Vagina (tissue), 2 donors: ENCODE data around the gene MAP7. TPM values are rescaled to one million over a fixed set of nuclear protein-coding genes. Genes with fewer than 3 reads are reported as not detected.

Experiments
- DNase-seq, 2 donors: peaks; one replicate each; pipeline ENCODE4 v3.0.0-alpha.2; 2017; ENCODE audit errors: extremely low spot score in 2 of 2
- H3K27ac ChIP-seq: fragments of 200-600 bp; sonication (generic); one replicate; pipeline ENCODE4 v1.5.1; 2019
- H3K27me3 ChIP-seq: fragments of 200-600 bp; sonication (generic); one replicate; pipeline ENCODE4 v1.5.1; 2019
- H3K36me3 ChIP-seq, 2 donors: fragments of 200-600 bp; sonication (generic); one replicate each; pipeline ENCODE4 v1.5.1; 2017 to 2019
- H3K4me1 ChIP-seq: fragments of 200-600 bp; sonication (generic); one replicate; pipeline ENCODE4 v1.5.1; 2019
- H3K4me3 ChIP-seq, 2 donors: fragments of 200-600 bp; sonication (generic); 1 replicate in 1 of 2; 2 replicates in 1 of 2; pipeline ENCODE4 v1.5.1; 2016 to 2019
- H3K9me3 ChIP-seq: fragments of 200-600 bp; sonication (generic); one replicate; pipeline ENCODE4 v1.5.1; 2019
- POLR2A ChIP-seq, 2 donors: fragments of 450-650 bp; IDR thresholded peaks; one replicate each; pipeline ENCODE4 v1.6.1; 2017; ENCODE audit warnings: antibody characterized with exemption in 2 of 2, mild to moderate bottlenecking in 2 of 2, moderate library complexity in 2 of 2
- POLR2AphosphoS5 ChIP-seq, 2 donors: sonication (generic); formaldehyde crosslinking; IDR thresholded peaks; one replicate each; pipeline ENCODE4 v1.9.0; 2017; ENCODE audit warnings: antibody characterized with exemption in 2 of 2, mild to moderate bottlenecking in 2 of 2, low read depth in 1 of 2; ENCODE audit not compliant: insufficient read depth in 1 of 2
- intact Hi-C: fragments of 100-400 bp; cut with DNase I; formaldehyde crosslinking; loops from one replicate; pipeline ENCODE4 v1.15.1; 2023
- total RNA-seq: library from RNA; depleted of rRNA; stranded (reverse); fragments of >200 nt; gene quantifications from one replicate; pipeline ENCODE4 v1.2.3, GENCODE V29; 2016
- TF ChIP-seq, protein P1 (sequence below), 3 experiments: fragments of 450-650 bp in 2 of 3; fragments of 200-600 bp in 1 of 3; sonication (generic) in 1 of 3; IDR thresholded peaks; one replicate each; pipeline ENCODE4 v1.5.1; 2017 to 2019; ENCODE audit warnings: antibody characterized with exemption in 3 of 3, mild to moderate bottlenecking in 2 of 3, moderate library complexity in 2 of 3

MAP7 gene
- total RNA-seq, 1 donor from 2014 or later = 9.3 TPM

DNA sequence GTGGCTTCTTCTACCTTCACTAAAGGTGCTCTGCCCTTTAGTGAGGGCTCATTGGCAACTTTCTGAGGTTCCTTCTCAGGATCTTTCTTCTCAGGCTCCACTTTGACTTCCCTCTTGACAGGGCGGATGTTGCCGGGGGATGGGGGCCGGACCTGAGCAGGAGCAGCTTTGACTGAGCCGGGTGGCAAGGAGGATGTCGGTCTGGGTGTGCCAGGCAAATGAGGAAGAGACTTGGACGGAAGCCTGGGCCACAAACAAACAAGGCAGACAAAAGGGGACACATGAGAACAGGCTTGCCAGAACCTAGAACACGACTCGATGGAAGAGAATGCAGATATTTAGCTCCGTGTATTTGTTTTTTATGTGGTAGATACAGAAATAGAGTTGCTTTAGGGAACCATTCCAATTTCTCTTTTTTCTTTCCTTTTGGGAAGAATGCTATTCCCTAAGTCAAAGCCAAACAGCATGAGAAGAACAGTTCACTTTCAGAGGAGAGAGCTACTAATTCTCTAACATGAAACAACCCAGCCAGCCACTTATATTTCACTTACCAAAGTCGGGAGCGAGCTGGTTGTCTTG, 184.4 kb downstream of the MAP7 start:
- no peaks in the 10 kb centered on the region for H3K9me3 ChIP-seq
- no peak for DNase-seq
- TF ChIP-seq POLR2AphosphoS5 (IDR thresholded peaks at IDR 0.05; ENCODE audit: insufficient read depth in 1 of 2, low read depth in 1 of 2) = no peak
- TF ChIP-seq POLR2A (IDR thresholded peaks at IDR 0.05) = no peak
- TF ChIP-seq, protein P1, sequence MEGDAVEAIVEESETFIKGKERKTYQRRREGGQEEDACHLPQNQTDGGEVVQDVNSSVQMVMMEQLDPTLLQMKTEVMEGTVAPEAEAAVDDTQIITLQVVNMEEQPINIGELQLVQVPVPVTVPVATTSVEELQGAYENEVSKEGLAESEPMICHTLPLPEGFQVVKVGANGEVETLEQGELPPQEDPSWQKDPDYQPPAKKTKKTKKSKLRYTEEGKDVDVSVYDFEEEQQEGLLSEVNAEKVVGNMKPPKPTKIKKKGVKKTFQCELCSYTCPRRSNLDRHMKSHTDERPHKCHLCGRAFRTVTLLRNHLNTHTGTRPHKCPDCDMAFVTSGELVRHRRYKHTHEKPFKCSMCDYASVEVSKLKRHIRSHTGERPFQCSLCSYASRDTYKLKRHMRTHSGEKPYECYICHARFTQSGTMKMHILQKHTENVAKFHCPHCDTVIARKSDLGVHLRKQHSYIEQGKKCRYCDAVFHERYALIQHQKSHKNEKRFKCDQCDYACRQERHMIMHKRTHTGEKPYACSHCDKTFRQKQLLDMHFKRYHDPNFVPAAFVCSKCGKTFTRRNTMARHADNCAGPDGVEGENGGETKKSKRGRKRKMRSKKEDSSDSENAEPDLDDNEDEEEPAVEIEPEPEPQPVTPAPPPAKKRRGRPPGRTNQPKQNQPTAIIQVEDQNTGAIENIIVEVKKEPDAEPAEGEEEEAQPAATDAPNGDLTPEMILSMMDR (IDR thresholded peaks at IDR 0.05) = no peak
- no peaks in the 10 kb centered on the region for H3K27me3 ChIP-seq
- H3K4me1 ChIP-seq = no peaks in the 10 kb centered on the region
- no peak overlapping the region for H3K4me3 ChIP-seq
- peaks cover 0 to 7% of the 10 kb centered on the region in 2 donors for H3K36me3 ChIP-seq
- intact Hi-C loops = no loop called here
- H3K27ac ChIP-seq = no peak overlapping the region

- Histone ChIP-seq H3K4me1 (no peaks in the 10 kb centered on the region), H3K27ac (no peak overlapping the region), H3K4me3 (no peak overlapping the region), H3K36me3 (peaks cover 0 to 7% of the 10 kb centered on the region in 2 donors), H3K27me3 (no peaks in the 10 kb centered on the region), H3K9me3 (no peaks in the 10 kb centered on the region)
- no peak for DNase-seq
- intact Hi-C loops = no loop called here
- no peak for TF ChIP-seq POLR2AphosphoS5 (IDR thresholded peaks at IDR 0.05; ENCODE audit: insufficient read depth in 1 of 2, low read depth in 1 of 2)
- TF ChIP-seq, protein P1 (IDR thresholded peaks at IDR 0.05) = no peak
- TF ChIP-seq POLR2A (IDR thresholded peaks at IDR 0.05) = no peak
Measured at GRCh38 chr6:136362421-136363356, 187.5 kb downstream of the MAP7 start.

DNA sequence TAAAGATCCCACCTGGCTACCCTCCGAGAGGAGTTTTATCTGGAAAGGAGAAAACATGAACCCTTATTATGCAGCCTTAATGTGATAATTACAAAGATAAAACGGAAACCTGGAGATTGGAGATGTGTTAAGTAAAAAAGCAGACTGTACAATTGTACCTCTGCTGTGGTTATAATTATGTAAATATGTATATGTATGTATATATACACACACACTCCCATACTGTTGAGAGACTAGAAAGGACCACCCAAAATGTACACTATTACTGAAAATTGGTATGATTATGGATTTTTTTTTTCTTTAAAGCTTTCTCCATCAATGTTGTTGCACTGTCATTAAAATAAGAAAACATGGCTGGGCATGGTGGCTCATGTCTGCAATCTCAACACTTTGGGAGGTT, 188.4 kb downstream of the MAP7 start:
- no peak overlapping the region for H3K4me3 ChIP-seq
- H3K27ac ChIP-seq = no peak overlapping the region
- no peaks in the 10 kb centered on the region for H3K27me3 ChIP-seq
- peaks cover 0 to 7% of the 10 kb centered on the region in 2 donors for H3K36me3 ChIP-seq
- intact Hi-C loops = no loop called here
- TF ChIP-seq, protein P1 (IDR thresholded peaks at IDR 0.05) = no peak
- no peak for DNase-seq
- H3K9me3 ChIP-seq = no peaks in the 10 kb centered on the region
- H3K4me1 ChIP-seq = no peaks in the 10 kb centered on the region

- no peak for DNase-seq
- TF ChIP-seq, protein P1 (IDR thresholded peaks at IDR 0.05) = no peak
- no peak for TF ChIP-seq POLR2A (IDR thresholded peaks at IDR 0.05)
- no peak for TF ChIP-seq POLR2AphosphoS5 (IDR thresholded peaks at IDR 0.05; ENCODE audit: insufficient read depth in 1 of 2, low read depth in 1 of 2)
- intact Hi-C loops = no loop called here
- Histone ChIP-seq H3K4me1 (no peaks in the 10 kb centered on the region), H3K36me3 (peaks cover 0 to 7% of the 10 kb centered on the region in 2 donors), H3K27ac (no peak overlapping the region), H3K4me3 (no peak overlapping the region), H3K27me3 (no peaks in the 10 kb centered on the region), H3K9me3 (no peaks in the 10 kb centered on the region)
Measured at GRCh38 chr6:136360783-136361182, 189.4 kb downstream of the MAP7 start.

- intact Hi-C loops = no loop called here
- H3K9me3 ChIP-seq = no peaks in the 10 kb centered on the region
- no peaks in the 10 kb centered on the region for H3K27me3 ChIP-seq
- TF ChIP-seq, protein P1 (IDR thresholded peaks at IDR 0.05) = no peak
- TF ChIP-seq POLR2A (IDR thresholded peaks at IDR 0.05) (no peak), POLR2AphosphoS5 (IDR thresholded peaks at IDR 0.05; ENCODE audit: insufficient read depth in 1 of 2, low read depth in 1 of 2) (no peak)
- peaks cover 0 to 7% of the 10 kb centered on the region in 2 donors for H3K36me3 ChIP-seq
- H3K27ac ChIP-seq = no peak overlapping the region
- H3K4me3 ChIP-seq = no peak overlapping the region
- DNase-seq = no peak
- no peaks in the 10 kb centered on the region for H3K4me1 ChIP-seq
Measured at GRCh38 chr6:136359851-136360250, 190.4 kb downstream of the MAP7 start.
